WTC11 (cell line): Measurements from ENCODE around the gene ERF.

Experiments
- ATF1 ChIP-seq: sonication (generic); formaldehyde crosslinking; IDR thresholded peaks from 2 replicates; pipeline ENCODE4 v1.8.1; 2023; ENCODE audit warnings: mild to moderate bottlenecking, moderate library complexity, missing genetic modification reagents
- ATF3 ChIP-seq: sonication (generic); formaldehyde crosslinking; conservative IDR thresholded peaks from 2 replicates; pipeline ENCODE4 v1.8.1; 2022; ENCODE audit warnings: mild to moderate bottlenecking, missing genetic modification reagents
- ESRRA ChIP-seq: sonication (generic); formaldehyde crosslinking; IDR thresholded peaks from 2 replicates; pipeline ENCODE4 v1.8.1; 2022; ENCODE audit warnings: mild to moderate bottlenecking, missing genetic modification reagents, borderline replicate concordance
- IRF2 ChIP-seq: sonication (generic); formaldehyde crosslinking; IDR thresholded peaks from 2 replicates; pipeline ENCODE4 v1.8.0; 2022; ENCODE audit warnings: low read depth, missing genetic modification reagents, borderline replicate concordance
- MAX ChIP-seq: sonication (generic); formaldehyde crosslinking; IDR thresholded peaks from 2 replicates; pipeline ENCODE4 v1.8.0; 2022; ENCODE audit warnings: mild to moderate bottlenecking, missing genetic modification reagents
- NFATC4 ChIP-seq: fragments of 250-450 bp; sonication (Bioruptor Pico); IDR thresholded peaks from 2 replicates; pipeline ENCODE4 v1.9.0; 2021; ENCODE audit warnings: mild to moderate bottlenecking
- NR2C2 ChIP-seq: sonication (generic); formaldehyde crosslinking; IDR thresholded peaks from 2 replicates; pipeline ENCODE4 v1.8.0; 2022; ENCODE audit warnings: mild to moderate bottlenecking, missing genetic modification reagents
- RELA ChIP-seq: sonication (generic); formaldehyde crosslinking; IDR thresholded peaks from 2 replicates; pipeline ENCODE4 v1.8.1; 2022; ENCODE audit warnings: missing genetic modification reagents, mild to moderate bottlenecking, borderline replicate concordance
- ZBTB21 ChIP-seq: sonication (generic); formaldehyde crosslinking; IDR thresholded peaks from 2 replicates; pipeline ENCODE4 v1.8.1; 2023; ENCODE audit warnings: mild to moderate bottlenecking, missing genetic modification reagents, borderline replicate concordance
- ZNF121 ChIP-seq: sonication (generic); formaldehyde crosslinking; IDR thresholded peaks from 2 replicates; pipeline ENCODE4 v1.8.0; 2023; ENCODE audit warnings: missing genetic modification reagents
- TF ChIP-seq, protein P1 (sequence below): fragments of 200-600 bp; IDR thresholded peaks from 2 replicates; pipeline ENCODE4 v1.8.0; 2022; ENCODE audit warnings: antibody characterized with exemption
- TF ChIP-seq, protein P2 (sequence below): sonication (generic); formaldehyde crosslinking; IDR thresholded peaks from 2 replicates; pipeline ENCODE4 v1.8.1; 2022; ENCODE audit warnings: low read depth, missing genetic modification reagents, borderline replicate concordance

- TF ChIP-seq ATF1 (CRISPR knock-in tag) (no peak), ZNF121 (no peak; the same call in 1 of the 2 replicates), ATF3 (CRISPR knock-in tag) (no peak), NR2C2 (no peak), IRF2 (CRISPR knock-in tag) (no peak), ZBTB21 (no peak), ESRRA (CRISPR knock-in tag) (no peak), RELA (no peak), MAX (no peak), NFATC4 (CRISPR knock-in tag) (no peak)
- TF ChIP-seq, protein P1, sequence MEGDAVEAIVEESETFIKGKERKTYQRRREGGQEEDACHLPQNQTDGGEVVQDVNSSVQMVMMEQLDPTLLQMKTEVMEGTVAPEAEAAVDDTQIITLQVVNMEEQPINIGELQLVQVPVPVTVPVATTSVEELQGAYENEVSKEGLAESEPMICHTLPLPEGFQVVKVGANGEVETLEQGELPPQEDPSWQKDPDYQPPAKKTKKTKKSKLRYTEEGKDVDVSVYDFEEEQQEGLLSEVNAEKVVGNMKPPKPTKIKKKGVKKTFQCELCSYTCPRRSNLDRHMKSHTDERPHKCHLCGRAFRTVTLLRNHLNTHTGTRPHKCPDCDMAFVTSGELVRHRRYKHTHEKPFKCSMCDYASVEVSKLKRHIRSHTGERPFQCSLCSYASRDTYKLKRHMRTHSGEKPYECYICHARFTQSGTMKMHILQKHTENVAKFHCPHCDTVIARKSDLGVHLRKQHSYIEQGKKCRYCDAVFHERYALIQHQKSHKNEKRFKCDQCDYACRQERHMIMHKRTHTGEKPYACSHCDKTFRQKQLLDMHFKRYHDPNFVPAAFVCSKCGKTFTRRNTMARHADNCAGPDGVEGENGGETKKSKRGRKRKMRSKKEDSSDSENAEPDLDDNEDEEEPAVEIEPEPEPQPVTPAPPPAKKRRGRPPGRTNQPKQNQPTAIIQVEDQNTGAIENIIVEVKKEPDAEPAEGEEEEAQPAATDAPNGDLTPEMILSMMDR, result no peak
- TF ChIP-seq, protein P2, sequence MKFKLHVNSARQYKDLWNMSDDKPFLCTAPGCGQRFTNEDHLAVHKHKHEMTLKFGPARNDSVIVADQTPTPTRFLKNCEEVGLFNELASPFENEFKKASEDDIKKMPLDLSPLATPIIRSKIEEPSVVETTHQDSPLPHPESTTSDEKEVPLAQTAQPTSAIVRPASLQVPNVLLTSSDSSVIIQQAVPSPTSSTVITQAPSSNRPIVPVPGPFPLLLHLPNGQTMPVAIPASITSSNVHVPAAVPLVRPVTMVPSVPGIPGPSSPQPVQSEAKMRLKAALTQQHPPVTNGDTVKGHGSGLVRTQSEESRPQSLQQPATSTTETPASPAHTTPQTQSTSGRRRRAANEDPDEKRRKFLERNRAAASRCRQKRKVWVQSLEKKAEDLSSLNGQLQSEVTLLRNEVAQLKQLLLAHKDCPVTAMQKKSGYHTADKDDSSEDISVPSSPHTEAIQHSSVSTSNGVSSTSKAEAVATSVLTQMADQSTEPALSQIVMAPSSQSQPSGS (CRISPR knock-in tag), result no peak
Measured at GRCh38 chr19:42250183-42250665, 4.7 kb downstream of the ERF start.
